Measurements from ENCODE around the gene KIF26A.

The KIF26A gene

GRCh38 chr14:104094056-104094708 is 44.2 kb upstream of the KIF26A start:
- H4K20me1 ChIP-seq (ENCODE audit: insufficient read depth, low read length): no peaks in the 10 kb centered on the region
- H3K9me3 ChIP-seq (ENCODE audit: low read length): no peaks in the 10 kb centered on the region
- no peaks in the 10 kb centered on the region for H3K9me2 ChIP-seq (ENCODE audit: low read depth, low read length)
- no peak overlapping the region for H3K9ac ChIP-seq (ENCODE audit: low read length)
- no peaks in the 10 kb centered on the region for H3K36me3 ChIP-seq (ENCODE audit: insufficient read depth, low read length)
- H3K4me3 ChIP-seq (ENCODE audit: low read depth, low read length, poor library complexity, severe bottlenecking): no peak overlapping the region
- no peaks in the 10 kb centered on the region for H3K4me1 ChIP-seq (ENCODE audit: insufficient read depth, low read length, severe bottlenecking)
- H3K27ac ChIP-seq (ENCODE audit: low read depth, low read length, poor library complexity, severe bottlenecking): no peak overlapping the region
- H3K4me2 ChIP-seq (ENCODE audit: low read length): no peak overlapping the region
- H2AFZ ChIP-seq (ENCODE audit: low read length): no peak overlapping the region
- H3F3A ChIP-seq (ENCODE audit: insufficient read depth, low read length): no peaks in the 10 kb centered on the region
- H3K79me2 ChIP-seq (ENCODE audit: insufficient read depth, low read length): no peaks in the 10 kb centered on the region
- H3K27me3 ChIP-seq (ENCODE audit: insufficient read depth, low read length): no peaks in the 10 kb centered on the region
- TF ChIP-seq, protein P1, sequence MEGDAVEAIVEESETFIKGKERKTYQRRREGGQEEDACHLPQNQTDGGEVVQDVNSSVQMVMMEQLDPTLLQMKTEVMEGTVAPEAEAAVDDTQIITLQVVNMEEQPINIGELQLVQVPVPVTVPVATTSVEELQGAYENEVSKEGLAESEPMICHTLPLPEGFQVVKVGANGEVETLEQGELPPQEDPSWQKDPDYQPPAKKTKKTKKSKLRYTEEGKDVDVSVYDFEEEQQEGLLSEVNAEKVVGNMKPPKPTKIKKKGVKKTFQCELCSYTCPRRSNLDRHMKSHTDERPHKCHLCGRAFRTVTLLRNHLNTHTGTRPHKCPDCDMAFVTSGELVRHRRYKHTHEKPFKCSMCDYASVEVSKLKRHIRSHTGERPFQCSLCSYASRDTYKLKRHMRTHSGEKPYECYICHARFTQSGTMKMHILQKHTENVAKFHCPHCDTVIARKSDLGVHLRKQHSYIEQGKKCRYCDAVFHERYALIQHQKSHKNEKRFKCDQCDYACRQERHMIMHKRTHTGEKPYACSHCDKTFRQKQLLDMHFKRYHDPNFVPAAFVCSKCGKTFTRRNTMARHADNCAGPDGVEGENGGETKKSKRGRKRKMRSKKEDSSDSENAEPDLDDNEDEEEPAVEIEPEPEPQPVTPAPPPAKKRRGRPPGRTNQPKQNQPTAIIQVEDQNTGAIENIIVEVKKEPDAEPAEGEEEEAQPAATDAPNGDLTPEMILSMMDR (IDR thresholded peaks at IDR 0.05; ENCODE audit: low read length): no peak
- no peak for TF ChIP-seq EZH2 (IDR thresholded peaks at IDR 0.05; ENCODE audit: borderline replicate concordance, low read length)

DNA sequence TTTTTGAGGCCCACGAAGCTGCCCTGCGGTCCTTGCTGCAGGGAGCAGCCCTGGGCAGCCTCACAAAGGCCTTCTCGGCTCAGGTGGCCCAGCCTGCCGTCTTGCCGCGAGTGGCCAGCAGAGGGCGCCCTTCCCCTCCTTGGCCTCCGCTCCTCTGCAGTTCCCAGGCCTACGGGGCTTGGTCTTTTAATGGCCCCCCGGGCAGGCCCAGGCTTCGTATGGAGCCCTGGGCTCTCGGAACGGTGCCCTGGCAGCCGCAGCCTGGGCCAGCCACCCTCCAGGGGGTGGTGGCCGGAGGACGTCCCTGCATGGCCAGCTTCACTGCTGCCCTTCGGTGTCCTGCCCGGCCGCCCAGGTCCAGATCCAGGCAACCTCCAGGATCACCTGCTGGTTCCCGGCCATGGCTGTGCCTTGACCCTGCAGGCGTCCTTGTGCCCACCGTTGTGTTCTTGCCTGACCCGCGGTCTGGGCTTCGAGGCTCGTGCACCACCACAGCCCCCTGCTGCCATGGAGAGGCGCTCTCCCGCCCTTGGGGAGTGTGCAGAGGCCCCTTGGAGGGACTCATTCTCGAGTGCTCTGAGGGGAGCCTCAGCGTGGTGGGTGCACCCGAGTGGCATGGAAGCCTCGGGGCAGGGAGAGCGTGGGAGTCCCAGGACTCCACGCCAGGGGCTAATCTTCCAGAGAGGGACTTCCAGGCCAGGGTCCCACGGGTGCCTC is 43.5 kb upstream of the KIF26A start:
- Histone ChIP-seq H3K36me3 (ENCODE audit: insufficient read depth, low read length) (no peaks in the 10 kb centered on the region), H3K4me1 (ENCODE audit: insufficient read depth, low read length, severe bottlenecking) (no peaks in the 10 kb centered on the region), H3K4me3 (ENCODE audit: low read depth, low read length, poor library complexity, severe bottlenecking) (no peak overlapping the region), H3K27me3 (ENCODE audit: insufficient read depth, low read length) (no peaks in the 10 kb centered on the region), H3K9ac (ENCODE audit: low read length) (no peak overlapping the region), H3K79me2 (ENCODE audit: insufficient read depth, low read length) (no peaks in the 10 kb centered on the region), H4K20me1 (ENCODE audit: insufficient read depth, low read length) (no peaks in the 10 kb centered on the region), H3K9me2 (ENCODE audit: low read depth, low read length) (no peaks in the 10 kb centered on the region), H3K4me2 (ENCODE audit: low read length) (no peak overlapping the region), H2AFZ (ENCODE audit: low read length) (no peak overlapping the region), H3F3A (ENCODE audit: insufficient read depth, low read length) (no peaks in the 10 kb centered on the region), H3K9me3 (ENCODE audit: low read length) (no peaks in the 10 kb centered on the region), H3K27ac (ENCODE audit: low read depth, low read length, poor library complexity, severe bottlenecking) (no peak overlapping the region)
- no peak for TF ChIP-seq EZH2 (IDR thresholded peaks at IDR 0.05; ENCODE audit: borderline replicate concordance, low read length)
- TF ChIP-seq, protein P1 (IDR thresholded peaks at IDR 0.05; ENCODE audit: low read length): peak; percentile 96

- H3K4me1 ChIP-seq (ENCODE audit: insufficient read depth, low read length, severe bottlenecking): no peaks in the 10 kb centered on the region
- no peak for TF ChIP-seq EZH2 (IDR thresholded peaks at IDR 0.05; ENCODE audit: borderline replicate concordance, low read length)
- TF ChIP-seq, protein P1 (IDR thresholded peaks at IDR 0.05; ENCODE audit: low read length): no peak
- no peak overlapping the region for H3K9ac ChIP-seq (ENCODE audit: low read length)
- H4K20me1 ChIP-seq (ENCODE audit: insufficient read depth, low read length): no peaks in the 10 kb centered on the region
- H2AFZ ChIP-seq (ENCODE audit: low read length): no peak overlapping the region
- no peak overlapping the region for H3K27ac ChIP-seq (ENCODE audit: low read depth, low read length, poor library complexity, severe bottlenecking)
- 0 out of 2 replicates have a peak, but pooled peaks cover 2% of the 10 kb centered on the region for H3K27me3 ChIP-seq (ENCODE audit: insufficient read depth, low read length)
- H3K4me3 ChIP-seq (ENCODE audit: low read depth, low read length, poor library complexity, severe bottlenecking): no peak overlapping the region
- no peak overlapping the region for H3K4me2 ChIP-seq (ENCODE audit: low read length)
- no peaks in the 10 kb centered on the region for H3K9me3 ChIP-seq (ENCODE audit: low read length)
- H3K79me2 ChIP-seq (ENCODE audit: insufficient read depth, low read length): no peaks in the 10 kb centered on the region
- H3F3A ChIP-seq (ENCODE audit: insufficient read depth, low read length): no peaks in the 10 kb centered on the region
- H3K36me3 ChIP-seq (ENCODE audit: insufficient read depth, low read length): no peaks in the 10 kb centered on the region
- no peaks in the 10 kb centered on the region for H3K9me2 ChIP-seq (ENCODE audit: low read depth, low read length)
These were observed 42.7 kb upstream of the KIF26A start for GRCh38 chr14:104095426-104096310.

Data from OCI-LY1 (cell line).